Adrenal gland (tissue), 5 donors: ENCODE data around the gene NOXA1.

Source experiments
- POLR2A ChIP-seq, 2 donors: fragments of 450-650 bp; IDR thresholded peaks; one replicate each; pipeline ENCODE4 v1.6.1; 2017; ENCODE audit warnings: antibody characterized with exemption in 2 of 2, mild to moderate bottlenecking in 2 of 2, moderate library complexity in 1 of 2
- TF ChIP-seq, protein P1 (sequence below), 6 experiments: fragments of 450-650 bp in 4 of 6; fragments of 200-600 bp in 2 of 6; sonication (generic) in 1 of 6; IDR thresholded peaks; 1 replicate in 5 of 6; 2 replicates in 1 of 6; pipeline versions ENCODE4 v1.5.1 to v1.8.0; 2016 to 2021; ENCODE audit warnings: antibody characterized with exemption in 6 of 6, mild to moderate bottlenecking in 2 of 6, moderate library complexity in 1 of 6
- donor health status: DM: no; HTN: no; CAD: no.

- TF ChIP-seq, protein P1, sequence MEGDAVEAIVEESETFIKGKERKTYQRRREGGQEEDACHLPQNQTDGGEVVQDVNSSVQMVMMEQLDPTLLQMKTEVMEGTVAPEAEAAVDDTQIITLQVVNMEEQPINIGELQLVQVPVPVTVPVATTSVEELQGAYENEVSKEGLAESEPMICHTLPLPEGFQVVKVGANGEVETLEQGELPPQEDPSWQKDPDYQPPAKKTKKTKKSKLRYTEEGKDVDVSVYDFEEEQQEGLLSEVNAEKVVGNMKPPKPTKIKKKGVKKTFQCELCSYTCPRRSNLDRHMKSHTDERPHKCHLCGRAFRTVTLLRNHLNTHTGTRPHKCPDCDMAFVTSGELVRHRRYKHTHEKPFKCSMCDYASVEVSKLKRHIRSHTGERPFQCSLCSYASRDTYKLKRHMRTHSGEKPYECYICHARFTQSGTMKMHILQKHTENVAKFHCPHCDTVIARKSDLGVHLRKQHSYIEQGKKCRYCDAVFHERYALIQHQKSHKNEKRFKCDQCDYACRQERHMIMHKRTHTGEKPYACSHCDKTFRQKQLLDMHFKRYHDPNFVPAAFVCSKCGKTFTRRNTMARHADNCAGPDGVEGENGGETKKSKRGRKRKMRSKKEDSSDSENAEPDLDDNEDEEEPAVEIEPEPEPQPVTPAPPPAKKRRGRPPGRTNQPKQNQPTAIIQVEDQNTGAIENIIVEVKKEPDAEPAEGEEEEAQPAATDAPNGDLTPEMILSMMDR (IDR thresholded peaks at IDR 0.05), result no peak
- no peak for TF ChIP-seq POLR2A (IDR thresholded peaks at IDR 0.05)
Measured at GRCh38 chr9:137390553-137391410, 32.4 kb upstream of the NOXA1 start.
